ENCODE measurements around the gene SRGAP1. TPM values are rescaled to one million over a fixed set of nuclear protein-coding genes. Genes with fewer than 3 reads are reported as not detected.

Gene SRGAP1
- total and polyA plus RNA-seq, 2 of the 13 experiments (the other 11 are each of a cell fraction or from before 2014, with no cell fraction given), result 1.6 to 3.4 TPM

- TF ChIP-seq MLXIP (CRISPR knock-in tag; IDR thresholded peaks at IDR 0.05; ENCODE audit: borderline replicate concordance) (no peak), KLF6 (CRISPR knock-in tag; IDR thresholded peaks at IDR 0.05) (no peak), ZNF800 (CRISPR knock-in tag; IDR thresholded peaks at IDR 0.05) (no peak)
Observed at GRCh38 chr12:63996556-63996955, 152.1 kb downstream of the SRGAP1 start (continued).

GRCh38 chr12:63997198-63997597 is 152.7 kb downstream of the SRGAP1 start:
- BruUV-seq (replicated peaks), result no TSS peak
- TF ChIP-seq CENPBD1 (CRISPR knock-in tag; IDR thresholded peaks at IDR 0.05; ENCODE audit: borderline replicate concordance, low read depth), result no peak
- TF ChIP-seq HIC2 (CRISPR knock-in tag; IDR thresholded peaks at IDR 0.05; ENCODE audit: low read depth), result no peak
- no peak for TF ChIP-seq NFYB (CRISPR knock-in tag; IDR thresholded peaks at IDR 0.05)
- no peak for TF ChIP-seq MTF1 (CRISPR knock-in tag; IDR thresholded peaks at IDR 0.05)
- no peak for TF ChIP-seq HCFC1 (IDR thresholded peaks at IDR 0.05; ENCODE audit: low read depth, low read length)
- no peak for TF ChIP-seq SOX13 (IDR thresholded peaks at IDR 0.05)
- TF ChIP-seq SOX13 (CRISPR knock-in tag; conservative IDR thresholded peaks at IDR 0.05 in 1 of 2, IDR thresholded peaks at IDR 0.05 in 1 of 2), result no peak
- TF ChIP-seq ZSCAN22 (CRISPR knock-in tag; IDR thresholded peaks at IDR 0.05), result no peak
- TF ChIP-seq ZNF737 (CRISPR knock-in tag; IDR thresholded peaks at IDR 0.05; ENCODE audit: borderline replicate concordance), result no peak
- no peak for TF ChIP-seq THAP7 (CRISPR knock-in tag; IDR thresholded peaks at IDR 0.05)
- no peak for TF ChIP-seq SYNCRIP (IDR thresholded peaks at IDR 0.05; ENCODE audit: insufficient read depth, low read depth, low read length)
- no peak for TF ChIP-seq NR2F2 (IDR thresholded peaks at IDR 0.05; ENCODE audit: borderline replicate concordance, low read depth)
- no peak for TF ChIP-seq ZFX (CRISPR knock-in tag; IDR thresholded peaks at IDR 0.05; ENCODE audit: low read depth)
- TF ChIP-seq ATM (IDR thresholded peaks at IDR 0.05; ENCODE audit: borderline replicate concordance), result no peak

More at GRCh38 chr12:63997198-63997597, 152.7 kb downstream of the SRGAP1 start:
- no peak overlapping the region for H3K9ac ChIP-seq (ENCODE audit: insufficient read depth, low read depth, low read length)
- FAIRE-seq (no peak), DNase-seq (ENCODE audit: low spot score) (no peak), ATAC-seq (no peak)
- CTCF ChIA-PET (ENCODE audit: low intra/inter-chr PET ratio, low total read pairs), result no interaction called here
- H3K4me3 ChIP-seq (replicated peaks in 1 of 3; ENCODE audit: insufficient read depth in 1 of 3, low read depth in 2 of 3, low read length in 3 of 3), result no peak overlapping the region
- H3K4me1 ChIP-seq (ENCODE audit: insufficient read depth, low read length), result no peaks in the 10 kb centered on the region
- no peaks in the 10 kb centered on the region for H3K79me2 ChIP-seq (ENCODE audit: insufficient read depth, low read length)
- H3K9me3 ChIP-seq (ENCODE audit: low read length), result no peaks in the 10 kb centered on the region
- 100% methylated on average over 1 of the region's 1 CpG for WGBS (ENCODE audit: low lambda C conversion rate)
- POLR2A ChIA-PET, result no interaction called here
- H4K20me1 ChIP-seq (ENCODE audit: insufficient read depth, low read length), result no peaks in the 10 kb centered on the region
- in situ Hi-C loops (cut with HindIII; ENCODE audit: extremely low pct_ligation_motif_present, low pct_unique_long_range_greater_than_20kb), result no loop called here
- H2AFZ ChIP-seq (ENCODE audit: low read length), result no peak overlapping the region
- intact Hi-C loops (cut with micrococcal nuclease; ENCODE audit: unreplicated experiment), result no loop called here
- no peaks in the 10 kb centered on the region; a peak in 2 of 5 replicates for H3K36me3 ChIP-seq (replicated peaks in 1 of 2; ENCODE audit: control insufficient read depth in 1 of 2, insufficient read depth in 2 of 2, low read length in 2 of 2)
- no peak overlapping the region for H3K4me2 ChIP-seq (ENCODE audit: low read depth, low read length)
- H3K27me3 ChIP-seq (ENCODE audit: control insufficient read depth in 1 of 2, insufficient read depth in 2 of 2, low read length in 2 of 2), result no peaks in the 10 kb centered on the region
- no peak overlapping the region for H3K27ac ChIP-seq (ENCODE audit: extremely low read length, insufficient read depth, low read length)
